ENCODE data around the gene LONP1. TPM values are rescaled to one million over a fixed set of nuclear protein-coding genes. Genes with fewer than 3 reads are reported as not detected.
"Not testable (repeated sequence)": the region's sequence is repeated elsewhere in the genome, so short reads cannot be mapped to it uniquely, and the experiment has no call there.

Gene LONP1
- total and polyA plus RNA-seq, 10 donors = 29.2 to 65.8 (median 46.1) TPM

DNA sequence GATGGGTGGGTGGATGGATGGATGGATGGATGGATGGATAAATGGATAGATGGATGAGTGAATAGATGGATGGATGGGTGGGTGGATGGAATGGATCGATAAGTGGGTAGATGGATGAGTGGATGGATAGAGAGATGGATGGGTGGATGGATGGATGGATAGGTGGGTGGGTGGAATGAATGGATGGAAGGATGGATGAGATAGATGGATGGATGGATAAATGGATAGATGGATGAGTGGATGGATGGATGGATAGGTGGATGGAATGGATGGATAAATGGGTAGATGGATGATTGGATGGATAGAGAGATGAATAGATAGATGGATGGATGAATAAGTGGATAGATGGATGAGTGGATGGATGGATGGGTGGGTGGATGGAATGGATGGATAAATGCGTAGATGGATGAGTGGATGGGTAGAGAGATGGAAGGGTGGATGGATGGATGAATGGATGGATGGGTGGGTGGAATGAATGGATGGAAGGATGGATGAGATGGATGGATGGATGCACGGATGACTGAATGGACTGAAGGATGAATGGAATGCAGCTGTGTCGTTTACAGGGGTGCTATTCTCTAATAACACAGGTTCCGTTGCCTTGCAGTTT, 42.8 kb upstream of the LONP1 start:
- TF ChIP-seq, protein P1, sequence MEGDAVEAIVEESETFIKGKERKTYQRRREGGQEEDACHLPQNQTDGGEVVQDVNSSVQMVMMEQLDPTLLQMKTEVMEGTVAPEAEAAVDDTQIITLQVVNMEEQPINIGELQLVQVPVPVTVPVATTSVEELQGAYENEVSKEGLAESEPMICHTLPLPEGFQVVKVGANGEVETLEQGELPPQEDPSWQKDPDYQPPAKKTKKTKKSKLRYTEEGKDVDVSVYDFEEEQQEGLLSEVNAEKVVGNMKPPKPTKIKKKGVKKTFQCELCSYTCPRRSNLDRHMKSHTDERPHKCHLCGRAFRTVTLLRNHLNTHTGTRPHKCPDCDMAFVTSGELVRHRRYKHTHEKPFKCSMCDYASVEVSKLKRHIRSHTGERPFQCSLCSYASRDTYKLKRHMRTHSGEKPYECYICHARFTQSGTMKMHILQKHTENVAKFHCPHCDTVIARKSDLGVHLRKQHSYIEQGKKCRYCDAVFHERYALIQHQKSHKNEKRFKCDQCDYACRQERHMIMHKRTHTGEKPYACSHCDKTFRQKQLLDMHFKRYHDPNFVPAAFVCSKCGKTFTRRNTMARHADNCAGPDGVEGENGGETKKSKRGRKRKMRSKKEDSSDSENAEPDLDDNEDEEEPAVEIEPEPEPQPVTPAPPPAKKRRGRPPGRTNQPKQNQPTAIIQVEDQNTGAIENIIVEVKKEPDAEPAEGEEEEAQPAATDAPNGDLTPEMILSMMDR (IDR thresholded peaks at IDR 0.05 in 8 of 11, conservative IDR thresholded peaks at IDR 0.05 in 3 of 11) = no peak
- TF ChIP-seq POLR2A (IDR thresholded peaks at IDR 0.05) = no peak
- no peak for TF ChIP-seq POLR2AphosphoS5 (IDR thresholded peaks at IDR 0.05)
- Histone ChIP-seq H3K4me3 (no peak overlapping the region), H3K4me1 (no peaks in the 10 kb centered on the region), H3K27me3 (replicated peaks in 1 of 7) (peaks cover 0 to 9% (median 0%) of the 10 kb centered on the region in 7 donors), H3K27ac (no peak overlapping the region), H3K9me3 (no peaks in the 10 kb centered on the region), H3K36me3 (no peaks in the 10 kb centered on the region)
- intact Hi-C loops (cut with DNase I; ENCODE audit: low total_unique reads) = no loop called here
- 86 to 95% (median 91%) methylated on average over 5 of the region's 5 CpGs for WGBS, 5 donors
- DNase-seq = no peak

DNA sequence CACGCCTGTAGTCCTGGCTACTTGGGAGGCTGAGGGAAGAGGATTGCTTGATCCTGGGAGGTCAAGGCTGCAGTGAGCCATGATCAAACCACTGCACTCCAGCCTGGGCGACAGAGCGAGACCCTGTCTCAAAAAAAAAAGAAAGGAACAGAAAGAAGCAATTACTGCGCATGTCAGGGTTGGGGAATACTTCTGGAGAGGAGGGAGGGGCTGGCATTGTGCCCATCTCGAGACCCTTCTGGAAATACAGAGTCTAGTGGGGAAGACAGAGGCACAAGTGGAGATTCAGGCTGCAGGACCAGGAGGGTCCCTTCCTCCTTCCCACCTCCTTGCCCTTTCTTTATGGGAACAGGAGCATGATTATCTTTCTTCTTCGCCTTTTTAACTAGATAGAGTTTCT, 33.8 kb upstream of the LONP1 start:
- Histone ChIP-seq H3K9me3 (no peaks in the 10 kb centered on the region), H3K4me3 (no peak overlapping the region), H3K4me1 (no peaks in the 10 kb centered on the region), H3K27me3 (replicated peaks in 1 of 7) (peaks cover 0 to 25% (median 0%) of the 10 kb centered on the region in 7 donors), H3K36me3 (no peaks in the 10 kb centered on the region), H3K27ac (no peak overlapping the region)
- intact Hi-C loops (cut with DNase I; ENCODE audit: low total_unique reads) = no loop called here
- TF ChIP-seq POLR2AphosphoS5 (IDR thresholded peaks at IDR 0.05) = no peak
- TF ChIP-seq POLR2A (IDR thresholded peaks at IDR 0.05) = no peak
- TF ChIP-seq, protein P1 (IDR thresholded peaks at IDR 0.05 in 8 of 11, conservative IDR thresholded peaks at IDR 0.05 in 3 of 11) = no peak
- 70 to 80% (median 78%) methylated on average over 6 of the region's 6 CpGs for WGBS, 5 donors
- DNase-seq = no peak

DNA sequence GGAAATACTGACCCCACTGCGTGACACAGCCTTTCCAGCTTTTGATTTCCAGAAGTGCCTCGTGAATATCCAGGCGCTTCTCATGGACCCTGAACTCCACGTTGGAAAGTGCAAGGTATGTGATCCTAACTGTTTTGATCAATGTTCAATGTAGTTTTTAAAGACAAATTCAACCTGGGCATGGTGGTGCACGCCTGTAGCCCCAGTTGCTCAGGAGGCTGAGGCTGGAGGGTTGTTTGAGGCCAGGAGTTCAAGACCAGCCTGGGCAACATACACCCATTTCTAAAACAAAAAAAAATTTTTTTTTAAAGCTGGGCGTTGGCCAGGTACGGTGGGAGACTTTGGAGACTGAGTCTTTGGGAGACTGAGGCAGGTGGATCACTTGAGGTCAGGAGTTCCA, 31.8 kb upstream of the LONP1 start:
- H3K27ac ChIP-seq = no peak overlapping the region
- H3K4me1 ChIP-seq = no peaks in the 10 kb centered on the region
- H3K36me3 ChIP-seq = no peaks in the 10 kb centered on the region
- peaks cover 0 to 32% (median 0%) of the 10 kb centered on the region in 7 donors for H3K27me3 ChIP-seq (replicated peaks in 1 of 7)
- no peaks in the 10 kb centered on the region for H3K9me3 ChIP-seq
- intact Hi-C loops (cut with DNase I; ENCODE audit: low total_unique reads) = no loop called here
- TF ChIP-seq, protein P1 (IDR thresholded peaks at IDR 0.05 in 8 of 11, conservative IDR thresholded peaks at IDR 0.05 in 3 of 11) = no peak
- TF ChIP-seq POLR2AphosphoS5 (IDR thresholded peaks at IDR 0.05) (no peak), POLR2A (IDR thresholded peaks at IDR 0.05) (no peak)
- no peak overlapping the region for H3K4me3 ChIP-seq
- WGBS, 5 donors = 77 to 86% (median 84%) methylated on average over 7 of the region's 7 CpGs
- DNase-seq = no peak

DNA sequence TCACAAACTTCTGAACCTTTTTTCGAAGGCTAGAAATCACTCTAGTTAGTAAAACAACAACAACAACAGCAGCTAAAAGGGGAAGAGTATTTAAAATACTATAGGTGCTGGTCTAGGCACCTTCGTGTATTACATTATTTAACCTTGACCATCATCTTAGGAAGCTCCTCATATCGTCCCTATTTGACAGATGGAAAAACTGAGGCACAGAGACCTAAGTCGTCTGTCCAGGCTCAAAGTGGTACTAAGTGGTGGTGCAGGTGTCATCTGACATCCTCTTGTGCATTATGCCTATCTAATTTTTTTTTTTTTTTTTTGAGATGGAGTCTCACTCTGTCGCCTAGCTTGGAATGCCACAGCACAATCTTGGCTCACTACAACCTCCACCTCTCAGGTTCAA, 29.6 kb upstream of the LONP1 start:
- 81 to 91% (median 86%) methylated on average over 5 of the region's 5 CpGs for WGBS, 5 donors
- H3K4me1 ChIP-seq = no peaks in the 10 kb centered on the region
- DNase-seq = no peak
- H3K27me3 ChIP-seq (replicated peaks in 1 of 7) = peaks cover 0 to 37% (median 0%) of the 10 kb centered on the region in 7 donors
- no peaks in the 10 kb centered on the region for H3K9me3 ChIP-seq
- H3K27ac ChIP-seq = no peak overlapping the region
- intact Hi-C loops (cut with DNase I; ENCODE audit: low total_unique reads) = no loop called here
- TF ChIP-seq, protein P1 (IDR thresholded peaks at IDR 0.05 in 8 of 11, conservative IDR thresholded peaks at IDR 0.05 in 3 of 11) = no peak
- TF ChIP-seq POLR2A (IDR thresholded peaks at IDR 0.05) (no peak), POLR2AphosphoS5 (IDR thresholded peaks at IDR 0.05) (no peak)
- no peak overlapping the region for H3K4me3 ChIP-seq
- H3K36me3 ChIP-seq = no peaks in the 10 kb centered on the region

DNA sequence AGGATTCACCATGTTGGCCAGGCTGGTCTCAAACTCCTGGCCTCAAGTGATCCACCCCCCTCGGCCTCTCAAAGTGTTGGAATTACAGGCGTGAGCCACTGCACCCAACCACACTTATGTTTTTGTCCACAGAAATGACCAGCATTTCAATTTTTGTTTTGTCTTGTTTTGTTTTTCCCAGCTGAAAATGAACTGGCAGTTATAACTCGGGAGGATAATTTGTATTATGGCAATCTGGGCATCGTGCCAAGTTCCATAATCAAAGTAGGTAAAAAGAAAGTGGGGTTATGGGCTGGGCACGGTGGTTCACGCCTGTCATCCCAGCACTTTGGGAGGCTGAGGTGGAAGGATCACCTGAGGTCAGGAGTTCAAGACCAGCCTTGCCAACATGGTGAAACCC, 29.0 kb upstream of the LONP1 start:
- H3K36me3 ChIP-seq; DNase-seq; intact Hi-C loops (cut with DNase I; ENCODE audit: low total_unique reads); H3K9me3 ChIP-seq; H3K4me3 ChIP-seq; H3K4me1 ChIP-seq; H3K27ac ChIP-seq: not testable (repeated sequence)
- H3K27me3 ChIP-seq (replicated peaks in 1 of 7) = peaks cover 0 to 37% (median 0%) of the 10 kb centered on the region in 7 donors
- 53 to 63% (median 60%) methylated on average over 6 of the region's 6 CpGs for WGBS, 5 donors

DNA sequence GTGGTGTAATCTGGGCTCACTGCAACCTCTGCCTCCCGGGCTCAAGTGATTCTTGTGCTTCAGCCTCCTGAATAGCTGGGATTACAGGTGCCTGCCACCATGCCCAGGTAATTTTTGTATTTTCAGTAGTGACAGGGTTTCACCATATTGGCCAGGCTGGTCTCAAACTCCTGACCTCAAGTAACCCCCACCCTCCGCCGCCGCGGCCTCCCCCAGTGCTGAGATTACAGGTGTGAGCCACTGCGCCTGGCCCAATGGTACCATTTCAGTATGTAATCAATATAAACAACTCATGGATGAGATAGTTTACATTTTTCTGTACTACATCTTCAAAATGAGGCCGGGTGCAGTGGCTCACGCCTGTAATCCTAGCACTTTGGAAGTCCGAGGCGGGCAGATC, 25.1 kb upstream of the LONP1 start:
- DNase-seq; H3K4me3 ChIP-seq; H3K36me3 ChIP-seq; H3K4me1 ChIP-seq; H3K27ac ChIP-seq; H3K9me3 ChIP-seq; intact Hi-C loops (cut with DNase I; ENCODE audit: low total_unique reads): not testable (repeated sequence)
- WGBS, 5 donors = 78 to 94% (median 92%) methylated on average over 9 to 10 of the region's 10 CpGs
- H3K27me3 ChIP-seq (replicated peaks in 1 of 7) = peaks cover 0 to 30% (median 0%) of the 10 kb centered on the region in 7 donors
